ENCODE results near the gene LILRB3.
"Not testable (repeated sequence)": the region's sequence is repeated elsewhere in the genome, so short reads cannot be mapped to it uniquely, and the experiment has no call there.

LILRB3 gene

GRCh38 chr19:54242646-54243045 is 19.8 kb upstream of the LILRB3 start, which contains the start of gene LILRA6:
Gene LILRA6 (minus strand): TSS chr19:54242790.
- DNase-seq = not testable (repeated sequence)

- not testable (repeated sequence) for DNase-seq
These were observed 19.4 kb upstream of the LILRB3 start for GRCh38 chr19:54242234-54242633.

GRCh38 chr19:54240372-54241336 is 17.8 kb upstream of the LILRB3 start:
- not testable (repeated sequence) for DNase-seq

GRCh38 chr19:54239491-54240371 is 16.9 kb upstream of the LILRB3 start:
- not testable (repeated sequence) for DNase-seq

GRCh38 chr19:54233941-54234340 is 11.1 kb upstream of the LILRB3 start:
- no peak for DNase-seq

GRCh38 chr19:54231077-54231931 is 8.5 kb upstream of the LILRB3 start:
- peak in 56 of 58 donors; percentile 4 to 93 (median 68) for DNase-seq

GRCh38 chr19:54230031-54230430 is 7.2 kb upstream of the LILRB3 start:
- DNase-seq = no peak

GRCh38 chr19:54229146-54229545 is 6.3 kb upstream of the LILRB3 start:
- no peak for DNase-seq

GRCh38 chr19:54224619-54225018 is 1.8 kb upstream of the LILRB3 start:
- DNase-seq = not testable (repeated sequence)

- not testable (repeated sequence) for DNase-seq
These were observed 1.1 kb upstream of the LILRB3 start for GRCh38 chr19:54223937-54224281.

GRCh38 chr19:54223277-54223936 is 600 bp upstream of the LILRB3 start:
- not testable (repeated sequence) for DNase-seq

GRCh38 chr19:54221947-54222346 is 860 bp downstream of the LILRB3 start:
- DNase-seq = not testable (repeated sequence)

- DNase-seq = not testable (repeated sequence)
These were observed 3.1 kb downstream of the LILRB3 start for GRCh38 chr19:54219702-54220101.

GRCh38 chr19:54218960-54219661 is 3.7 kb downstream of the LILRB3 start:
- no peak for DNase-seq

- DNase-seq = no peak
These were observed 4.5 kb downstream of the LILRB3 start for GRCh38 chr19:54218259-54218658.

GRCh38 chr19:54217517-54218247 is 5.1 kb downstream of the LILRB3 start:
- not testable (repeated sequence) for DNase-seq

GRCh38 chr19:54216869-54217268 is 5.9 kb downstream of the LILRB3 start:
- DNase-seq = no peak

- DNase-seq = not testable (repeated sequence)
These were observed 8.1 kb downstream of the LILRB3 start for GRCh38 chr19:54214734-54215133.

- DNase-seq = not testable (repeated sequence)
These were observed 8.6 kb downstream of the LILRB3 start for GRCh38 chr19:54214217-54214616.
